NT2/D1 (cell line): ENCODE measurements around the gene ZNF273.
"Not testable (repeated sequence)": the region's sequence is repeated elsewhere in the genome, so short reads cannot be mapped to it uniquely, and the experiment has no call there.

Experiments used
- SUZ12 ChIP-seq: IDR thresholded peaks from 2 replicates; pipeline ENCODE4 v1.6.1; 2011; ENCODE audit not compliant: insufficient read length, insufficient read depth; ENCODE audit errors: extremely low read depth
- YY1 ChIP-seq: IDR thresholded peaks from 2 replicates; pipeline ENCODE4 v1.6.1; 2011; ENCODE audit not compliant: insufficient read length, insufficient read depth
- ZNF274 ChIP-seq: IDR thresholded peaks from 2 replicates; pipeline ENCODE4 v1.6.1; 2011; ENCODE audit warnings: mild to moderate bottlenecking, low read depth, low read length

- TF ChIP-seq ZNF274, SUZ12, YY1: not testable (repeated sequence)
Observed at GRCh38 chr7:64928252-64929187, 25.4 kb downstream of the ZNF273 start.
